Nephron progenitor cell (in vitro differentiated cells): ENCODE measurements around the gene RNF13.

Experiments used
- DNase-seq: peaks from one replicate; pipeline ENCODE4 v3.0.0; 2021
- H3K27ac Mint-ChIP-seq: 2 replicates; pipeline ENCODE4 v1.8.0; 2021; ENCODE audit warnings: mild to moderate bottlenecking, moderate library complexity, mixed read lengths
- H3K27me3 Mint-ChIP-seq: 2 replicates; pipeline ENCODE4 v1.8.0; 2021; ENCODE audit warnings: mild to moderate bottlenecking, low read depth, mixed read lengths; ENCODE audit not compliant: poor library complexity
- H3K36me3 Mint-ChIP-seq: 2 replicates; pipeline ENCODE4 v1.8.0; 2021; ENCODE audit warnings: low read depth, mixed read lengths
- H3K4me1 Mint-ChIP-seq: 2 replicates; pipeline ENCODE4 v1.8.0; 2021; ENCODE audit warnings: mixed read lengths
- H3K4me3 Mint-ChIP-seq: 2 replicates; pipeline ENCODE4 v1.8.0; 2021; ENCODE audit warnings: mild to moderate bottlenecking, moderate library complexity, mixed read lengths
- H3K9me3 Mint-ChIP-seq: 2 replicates; pipeline ENCODE4 v1.8.0; 2021; ENCODE audit warnings: mild to moderate bottlenecking, moderate library complexity, mixed read lengths
- TF ChIP-seq, protein P1 (sequence below): fragments of 200-600 bp; sonication (generic); IDR thresholded peaks from 2 replicates; pipeline ENCODE4 v1.5.0; 2021; ENCODE audit warnings: antibody characterized with exemption

RNF13 gene

DNA sequence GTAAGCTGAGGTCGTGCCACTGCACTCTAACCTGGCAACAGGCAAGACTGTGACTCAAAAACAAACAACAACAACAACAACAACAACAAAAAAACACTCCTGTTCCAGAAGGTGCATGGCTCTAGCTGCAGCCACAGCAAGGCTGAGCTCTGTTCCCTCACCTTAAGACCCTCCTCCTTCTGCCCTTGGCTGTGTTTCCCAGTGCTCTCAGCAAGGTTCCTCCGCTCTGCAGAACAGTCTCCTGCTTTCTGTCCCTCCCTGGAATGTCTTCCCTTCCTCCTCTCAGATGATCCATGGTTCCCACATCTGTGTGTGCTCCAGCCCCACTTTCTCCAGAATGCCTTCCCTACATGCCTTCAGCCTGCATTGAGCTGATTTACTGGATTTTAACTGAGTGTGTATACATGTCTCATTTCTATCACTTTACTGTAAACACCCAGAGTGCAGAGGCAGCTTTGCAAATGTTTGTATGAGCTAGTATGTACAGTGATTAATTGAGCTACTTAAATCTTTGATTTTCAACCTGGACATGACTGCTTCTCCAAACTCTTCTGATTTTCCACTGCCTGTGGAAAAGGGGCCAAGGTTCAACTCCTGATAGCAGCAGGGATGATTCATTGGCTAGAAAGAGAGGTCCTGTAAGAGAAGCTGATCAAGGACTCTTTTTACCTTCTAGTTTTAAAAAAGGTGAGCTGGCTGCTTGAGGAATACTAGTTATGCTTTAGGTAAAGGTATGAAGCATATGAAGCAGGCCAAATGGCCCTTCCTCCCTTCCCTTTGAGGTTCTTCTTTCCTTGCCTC lies 35.4 kb upstream of the RNF13 start:
- H3K36me3 Mint-ChIP-seq: no peaks in the 10 kb centered on the region
- H3K4me1 Mint-ChIP-seq: no peaks in the 10 kb centered on the region
- H3K27me3 Mint-ChIP-seq: no peaks in the 10 kb centered on the region
- no peak for DNase-seq
- no peaks in the 10 kb centered on the region for H3K9me3 Mint-ChIP-seq
- no peak overlapping the region for H3K27ac Mint-ChIP-seq
- TF ChIP-seq, protein P1, sequence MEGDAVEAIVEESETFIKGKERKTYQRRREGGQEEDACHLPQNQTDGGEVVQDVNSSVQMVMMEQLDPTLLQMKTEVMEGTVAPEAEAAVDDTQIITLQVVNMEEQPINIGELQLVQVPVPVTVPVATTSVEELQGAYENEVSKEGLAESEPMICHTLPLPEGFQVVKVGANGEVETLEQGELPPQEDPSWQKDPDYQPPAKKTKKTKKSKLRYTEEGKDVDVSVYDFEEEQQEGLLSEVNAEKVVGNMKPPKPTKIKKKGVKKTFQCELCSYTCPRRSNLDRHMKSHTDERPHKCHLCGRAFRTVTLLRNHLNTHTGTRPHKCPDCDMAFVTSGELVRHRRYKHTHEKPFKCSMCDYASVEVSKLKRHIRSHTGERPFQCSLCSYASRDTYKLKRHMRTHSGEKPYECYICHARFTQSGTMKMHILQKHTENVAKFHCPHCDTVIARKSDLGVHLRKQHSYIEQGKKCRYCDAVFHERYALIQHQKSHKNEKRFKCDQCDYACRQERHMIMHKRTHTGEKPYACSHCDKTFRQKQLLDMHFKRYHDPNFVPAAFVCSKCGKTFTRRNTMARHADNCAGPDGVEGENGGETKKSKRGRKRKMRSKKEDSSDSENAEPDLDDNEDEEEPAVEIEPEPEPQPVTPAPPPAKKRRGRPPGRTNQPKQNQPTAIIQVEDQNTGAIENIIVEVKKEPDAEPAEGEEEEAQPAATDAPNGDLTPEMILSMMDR: no peak
- no peak overlapping the region for H3K4me3 Mint-ChIP-seq

DNA sequence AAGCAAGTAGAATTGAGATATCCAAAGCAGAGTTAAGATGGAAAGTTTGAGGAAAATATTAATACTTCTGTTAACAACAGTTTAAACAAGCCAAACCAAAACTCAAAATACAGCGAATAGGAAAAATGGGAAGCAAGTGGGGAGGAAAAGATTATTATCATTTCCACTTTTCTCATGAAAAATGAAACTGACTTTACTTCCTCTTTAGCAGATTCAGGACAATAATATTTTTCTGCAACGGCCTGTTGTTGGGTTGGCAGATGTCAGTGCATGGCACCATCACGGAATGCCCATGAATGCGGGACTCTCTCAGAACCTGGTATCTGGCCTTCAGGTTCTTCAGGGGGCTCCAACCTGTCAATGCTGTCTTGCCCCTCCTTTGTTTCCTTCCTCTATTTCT lies 31.8 kb upstream of the RNF13 start:
- Mint-ChIP-seq H3K27me3 (peaks cover 3% of the 10 kb centered on the region), H3K36me3 (no peaks in the 10 kb centered on the region), H3K4me1 (no peaks in the 10 kb centered on the region), H3K9me3 (peaks cover 1% of the 10 kb centered on the region), H3K27ac (no peak overlapping the region), H3K4me3 (no peak overlapping the region)
- TF ChIP-seq, protein P1: no peak
- no peak for DNase-seq

- H3K4me3 Mint-ChIP-seq: no peak overlapping the region
- no peak for DNase-seq
- H3K9me3 Mint-ChIP-seq: peaks cover 5% of the 10 kb centered on the region
- TF ChIP-seq, protein P1: no peak
- no peaks in the 10 kb centered on the region for H3K36me3 Mint-ChIP-seq
- no peak overlapping the region for H3K27ac Mint-ChIP-seq
- H3K27me3 Mint-ChIP-seq: peaks cover 6% of the 10 kb centered on the region
- no peaks in the 10 kb centered on the region for H3K4me1 Mint-ChIP-seq
Measured at GRCh38 chr3:149781741-149782140, 31.3 kb upstream of the RNF13 start.

DNA sequence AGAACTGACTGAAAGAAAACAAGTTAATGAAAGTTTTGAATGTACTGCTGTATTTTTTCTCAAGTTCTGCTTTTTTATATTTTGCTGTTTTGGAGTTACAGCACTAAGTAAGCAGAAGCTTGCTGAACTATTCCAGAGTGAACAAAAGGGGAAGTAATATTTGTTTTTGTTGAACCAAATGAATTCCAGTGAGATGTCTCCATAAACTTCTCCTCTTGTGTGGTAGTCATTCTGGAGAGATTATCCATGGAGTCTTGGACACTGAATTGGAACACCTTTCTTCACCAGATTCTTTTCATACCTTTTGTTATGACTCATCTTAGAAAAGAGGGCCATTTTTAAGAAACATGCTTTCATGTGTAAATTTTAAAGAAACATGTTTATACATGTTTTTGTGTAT lies 29.4 kb upstream of the RNF13 start:
- no peak overlapping the region for H3K27ac Mint-ChIP-seq
- peaks cover 5% of the 10 kb centered on the region for H3K9me3 Mint-ChIP-seq
- no peak for DNase-seq
- peaks cover 19% of the 10 kb centered on the region for H3K27me3 Mint-ChIP-seq
- H3K36me3 Mint-ChIP-seq: no peaks in the 10 kb centered on the region
- TF ChIP-seq, protein P1: no peak
- no peaks in the 10 kb centered on the region for H3K4me1 Mint-ChIP-seq
- H3K4me3 Mint-ChIP-seq: no peak overlapping the region

DNA sequence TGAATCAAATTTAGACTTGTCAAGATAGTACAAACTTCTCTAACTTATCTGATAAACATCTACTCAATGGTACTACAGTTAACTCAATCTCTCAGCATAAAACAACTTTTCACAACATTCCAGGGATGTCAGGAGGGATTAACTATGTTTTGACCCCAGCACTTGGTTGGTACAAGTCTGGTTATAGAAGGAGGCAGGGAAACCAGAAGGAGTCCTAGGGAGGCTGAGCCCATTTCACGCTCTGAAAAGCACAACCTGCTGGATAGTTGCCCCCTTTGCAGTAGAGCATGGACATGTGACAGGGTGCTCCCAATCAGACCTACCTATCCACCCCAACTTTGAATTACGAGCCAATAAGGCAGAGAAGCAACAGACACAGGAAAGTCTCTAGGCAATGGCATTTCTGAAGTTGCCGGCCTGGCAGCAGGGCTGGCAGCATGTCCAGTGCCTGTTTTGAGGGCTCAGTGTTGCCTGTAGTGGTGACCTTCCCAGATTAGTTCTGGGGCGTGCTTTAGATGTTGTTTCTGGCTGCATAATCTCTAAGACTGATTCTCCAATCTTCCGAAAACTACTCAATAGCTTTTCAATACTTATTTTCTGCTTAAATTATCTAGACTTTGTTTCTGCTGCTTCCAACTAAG lies 28.8 kb upstream of the RNF13 start:
- Mint-ChIP-seq H3K4me1 (no peaks in the 10 kb centered on the region), H3K9me3 (peaks cover 5% of the 10 kb centered on the region), H3K4me3 (no peak overlapping the region), H3K27ac (no peak overlapping the region), H3K36me3 (no peaks in the 10 kb centered on the region), H3K27me3 (peaks cover 19% of the 10 kb centered on the region)
- DNase-seq: no peak
- TF ChIP-seq, protein P1: no peak
